Measurements from ENCODE around the gene NALF2. TPM values are rescaled to one million over a fixed set of nuclear protein-coding genes. Genes with fewer than 3 reads are reported as not detected.

Gene NALF2
- total RNA-seq, 6 donors from 2014 or later: 0.06 to 0.37 (median 0.15) TPM; not detected in 3

GRCh38 chrX:69546978-69547377 lies 42.9 kb downstream of the NALF2 start:
- TF ChIP-seq EP300 (IDR thresholded peaks at IDR 0.05) (no peak), POLR2A (IDR thresholded peaks at IDR 0.05) (no peak), POLR2AphosphoS5 (IDR thresholded peaks at IDR 0.05) (no peak)
- TF ChIP-seq, protein P1, sequence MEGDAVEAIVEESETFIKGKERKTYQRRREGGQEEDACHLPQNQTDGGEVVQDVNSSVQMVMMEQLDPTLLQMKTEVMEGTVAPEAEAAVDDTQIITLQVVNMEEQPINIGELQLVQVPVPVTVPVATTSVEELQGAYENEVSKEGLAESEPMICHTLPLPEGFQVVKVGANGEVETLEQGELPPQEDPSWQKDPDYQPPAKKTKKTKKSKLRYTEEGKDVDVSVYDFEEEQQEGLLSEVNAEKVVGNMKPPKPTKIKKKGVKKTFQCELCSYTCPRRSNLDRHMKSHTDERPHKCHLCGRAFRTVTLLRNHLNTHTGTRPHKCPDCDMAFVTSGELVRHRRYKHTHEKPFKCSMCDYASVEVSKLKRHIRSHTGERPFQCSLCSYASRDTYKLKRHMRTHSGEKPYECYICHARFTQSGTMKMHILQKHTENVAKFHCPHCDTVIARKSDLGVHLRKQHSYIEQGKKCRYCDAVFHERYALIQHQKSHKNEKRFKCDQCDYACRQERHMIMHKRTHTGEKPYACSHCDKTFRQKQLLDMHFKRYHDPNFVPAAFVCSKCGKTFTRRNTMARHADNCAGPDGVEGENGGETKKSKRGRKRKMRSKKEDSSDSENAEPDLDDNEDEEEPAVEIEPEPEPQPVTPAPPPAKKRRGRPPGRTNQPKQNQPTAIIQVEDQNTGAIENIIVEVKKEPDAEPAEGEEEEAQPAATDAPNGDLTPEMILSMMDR (IDR thresholded peaks at IDR 0.05): no peak
- no peak for DNase-seq
- no peak overlapping the region for H3K4me3 ChIP-seq
- WGBS, 2 donors: 86% methylated on average over 1 to 5 of the region's 5 CpGs
- no peak for ATAC-seq (ENCODE audit: low FRiP score in 2 of 2)
- H3K4me1 ChIP-seq: no peaks in the 10 kb centered on the region
- H3K9me3 ChIP-seq: peaks cover 0 to 10% (median 0%) of the 10 kb centered on the region in 4 donors
- H3K27me3 ChIP-seq: no peaks in the 10 kb centered on the region
- H3K36me3 ChIP-seq: no peaks in the 10 kb centered on the region
- H3K27ac ChIP-seq: no peak overlapping the region

GRCh38 chrX:69551421-69552009 lies 47.4 kb downstream of the NALF2 start:
- Histone ChIP-seq H3K27ac (no peak overlapping the region), H3K4me1 (no peaks in the 10 kb centered on the region), H3K9me3 (peaks cover 0 to 9% (median 0%) of the 10 kb centered on the region in 4 donors), H3K36me3 (no peaks in the 10 kb centered on the region), H3K4me3 (no peak overlapping the region), H3K27me3 (no peaks in the 10 kb centered on the region)
- DNase-seq (no peak), ATAC-seq (ENCODE audit: low FRiP score in 2 of 2) (no peak)
- TF ChIP-seq, protein P1 (IDR thresholded peaks at IDR 0.05): no peak
- TF ChIP-seq EP300 (IDR thresholded peaks at IDR 0.05): no peak
- no peak for TF ChIP-seq POLR2AphosphoS5 (IDR thresholded peaks at IDR 0.05)
- 43 to 48% methylated on average over 5 to 7 of the region's 7 CpGs for WGBS, 2 donors

- WGBS, 2 donors: 71 to 87% methylated on average over 2 to 4 of the region's 4 CpGs
- DNase-seq (no peak), ATAC-seq (ENCODE audit: low FRiP score in 2 of 2) (no peak)
- Histone ChIP-seq H3K4me1 (no peaks in the 10 kb centered on the region), H3K27me3 (no peaks in the 10 kb centered on the region), H3K9me3 (no peaks in the 10 kb centered on the region), H3K36me3 (no peaks in the 10 kb centered on the region), H3K4me3 (no peak overlapping the region), H3K27ac (no peak overlapping the region)
- TF ChIP-seq POLR2AphosphoS5 (IDR thresholded peaks at IDR 0.05): no peak
- TF ChIP-seq POLR2A (IDR thresholded peaks at IDR 0.05): no peak
- TF ChIP-seq, protein P1 (IDR thresholded peaks at IDR 0.05): no peak
- no peak for TF ChIP-seq EP300 (IDR thresholded peaks at IDR 0.05)
Observed at GRCh38 chrX:69552512-69552911, 48.4 kb downstream of the NALF2 start.

Other genes starting within 250 kb of the NALF2 start
- gene EDA, start 111.8 kb downstream of the NALF2 start, total RNA-seq: 10 to 100 TPM in 1 of 6 donors, 1 to 10 TPM in 5; 3.3 to 16.8 (median 5.9) TPM